ENCODE measurements around the gene COPG2. TPM values are rescaled to one million over a fixed set of nuclear protein-coding genes. Genes with fewer than 3 reads are reported as not detected.
"Not testable (repeated sequence)": the region's sequence is repeated elsewhere in the genome, so short reads cannot be mapped to it uniquely, and the experiment has no call there.

Gene COPG2
- total RNA-seq, 2 donors from 2014 or later: 28.0 to 55.0 TPM

- DNase-seq (ENCODE audit: low spot score in 2 of 2) (no peak), ATAC-seq (no peak)
- no peak overlapping the region for H3K27ac Mint-ChIP-seq
- no peaks in the 10 kb centered on the region for H3K9me3 Mint-ChIP-seq
- no peaks in the 10 kb centered on the region for H3K36me3 Mint-ChIP-seq
Observed at GRCh38 chr7:130543487-130544010, 125.0 kb downstream of the COPG2 start.

- not testable (repeated sequence) for H3K36me3 Mint-ChIP-seq; DNase-seq (ENCODE audit: low spot score in 2 of 2); H3K9me3 Mint-ChIP-seq; ATAC-seq; H3K27ac Mint-ChIP-seq
Observed at GRCh38 chr7:130542297-130542696, 126.3 kb downstream of the COPG2 start.

DNA sequence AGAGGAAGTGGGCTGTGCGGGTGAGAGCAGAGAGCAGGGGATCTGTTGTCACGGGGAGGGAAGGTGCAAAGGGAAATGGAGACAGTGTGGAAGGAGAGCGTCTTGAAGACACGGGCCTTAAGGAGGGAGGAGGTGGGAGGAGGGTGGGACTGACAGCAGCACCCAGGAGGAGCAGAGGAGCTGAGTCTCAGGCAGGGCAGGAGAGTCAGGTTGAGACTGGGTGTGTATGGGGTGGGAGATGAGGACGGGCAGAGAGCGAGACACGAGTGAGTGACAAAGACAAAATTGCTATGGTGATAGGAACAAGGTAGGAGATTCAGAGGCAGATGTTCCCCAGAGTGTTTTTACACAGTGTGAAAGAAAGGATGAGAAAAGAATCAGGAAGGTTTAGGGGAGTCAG is 127.3 kb downstream of the COPG2 start:
- not testable (repeated sequence) for H3K36me3 Mint-ChIP-seq; DNase-seq (ENCODE audit: low spot score in 2 of 2); H3K9me3 Mint-ChIP-seq; H3K27ac Mint-ChIP-seq; ATAC-seq

DNA sequence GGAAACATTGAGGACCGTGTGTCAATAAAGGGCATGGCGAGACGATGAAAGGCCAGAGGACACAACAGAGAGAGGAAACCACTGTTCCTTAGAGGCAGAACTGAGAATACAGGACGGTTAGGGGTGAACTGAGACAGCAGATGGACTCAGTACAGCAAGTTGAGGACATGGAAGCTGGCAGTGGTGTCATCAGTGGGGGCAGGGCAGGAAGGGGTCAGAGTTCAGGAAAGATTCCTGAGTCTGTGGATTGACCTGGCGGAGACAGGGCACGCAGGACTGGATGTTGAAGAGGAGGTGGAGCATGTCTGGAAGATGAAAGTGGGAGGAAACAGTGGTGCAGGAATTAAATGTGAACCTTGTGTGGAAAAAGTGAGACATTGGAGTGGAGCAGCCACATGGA is 130.7 kb downstream of the COPG2 start:
- ATAC-seq; H3K27ac Mint-ChIP-seq; H3K9me3 Mint-ChIP-seq; H3K36me3 Mint-ChIP-seq; DNase-seq (ENCODE audit: low spot score in 2 of 2): not testable (repeated sequence)

GRCh38 chr7:130529417-130529816 is 139.1 kb downstream of the COPG2 start:
- H3K9me3 Mint-ChIP-seq: no peaks in the 10 kb centered on the region
- no peak for DNase-seq (ENCODE audit: low spot score in 2 of 2)
- ATAC-seq: no peak
- no peaks in the 10 kb centered on the region for H3K36me3 Mint-ChIP-seq
- no peak overlapping the region for H3K27ac Mint-ChIP-seq

DNA sequence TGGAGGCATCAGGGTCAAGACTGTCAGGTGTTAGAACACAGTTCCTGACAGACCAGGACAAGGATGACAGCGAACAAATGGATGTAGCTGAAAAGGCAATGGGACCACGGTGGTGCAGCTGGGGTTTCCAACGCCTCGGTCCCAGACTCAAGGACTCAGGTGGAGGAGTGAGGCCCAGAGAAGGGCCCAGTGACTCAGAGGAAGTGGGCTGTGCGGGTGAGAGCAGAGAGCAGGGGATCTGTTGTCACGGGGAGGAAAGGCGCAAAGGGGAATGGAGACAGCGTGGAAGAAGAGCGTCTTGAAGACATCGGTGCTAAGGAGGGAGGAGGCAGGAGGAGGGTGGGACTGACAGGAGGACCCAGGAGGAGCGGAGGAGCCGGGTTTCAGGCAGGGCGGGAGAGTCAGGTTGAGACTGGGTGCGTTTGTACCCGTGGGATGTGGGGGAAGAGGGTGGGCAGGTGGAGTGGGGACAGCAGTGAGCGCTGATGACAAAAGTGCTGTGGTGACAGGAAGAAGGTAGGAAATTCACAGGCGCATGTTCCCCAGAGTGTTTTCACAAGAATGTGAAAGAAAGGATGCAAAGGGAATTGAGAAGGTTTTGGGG is 140.7 kb downstream of the COPG2 start:
- not testable (repeated sequence) for H3K9me3 Mint-ChIP-seq; H3K36me3 Mint-ChIP-seq; DNase-seq (ENCODE audit: low spot score in 2 of 2)
- peak overlapping the region in 1 of 2 donors; percentile 51 for H3K27ac Mint-ChIP-seq
- peak in 1 of 2 donors; percentile 40 for ATAC-seq

DNA sequence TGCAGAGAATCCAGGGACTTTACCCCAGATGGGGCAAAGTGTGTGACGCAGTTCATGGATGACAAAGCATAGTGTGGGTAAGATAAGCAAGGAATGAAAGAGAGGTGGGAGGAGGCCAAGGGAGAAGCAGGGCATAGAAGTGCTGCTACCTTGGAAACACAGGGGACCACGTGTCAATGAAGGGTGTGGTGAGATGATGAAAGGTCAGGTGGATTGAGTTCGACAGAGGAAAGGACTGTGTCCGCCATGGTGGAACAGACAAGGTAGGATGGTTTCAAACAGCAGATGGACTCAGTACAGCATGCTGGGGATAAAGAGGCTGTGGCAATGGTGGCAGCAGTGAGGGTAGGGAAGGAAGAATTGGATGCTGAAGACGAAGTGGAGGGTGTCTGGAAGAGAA is 143.9 kb downstream of the COPG2 start:
- ATAC-seq (no peak), DNase-seq (ENCODE audit: low spot score in 2 of 2) (no peak)
- Mint-ChIP-seq H3K27ac (no peak overlapping the region), H3K9me3 (no peaks in the 10 kb centered on the region), H3K36me3 (no peaks in the 10 kb centered on the region)

- not testable (repeated sequence) for H3K9me3 Mint-ChIP-seq; H3K27ac Mint-ChIP-seq; H3K36me3 Mint-ChIP-seq; DNase-seq (ENCODE audit: low spot score in 2 of 2)
- peak in 1 of 2 donors; percentile 29 for ATAC-seq
Observed at GRCh38 chr7:130523519-130524125, 144.9 kb downstream of the COPG2 start.

DNA sequence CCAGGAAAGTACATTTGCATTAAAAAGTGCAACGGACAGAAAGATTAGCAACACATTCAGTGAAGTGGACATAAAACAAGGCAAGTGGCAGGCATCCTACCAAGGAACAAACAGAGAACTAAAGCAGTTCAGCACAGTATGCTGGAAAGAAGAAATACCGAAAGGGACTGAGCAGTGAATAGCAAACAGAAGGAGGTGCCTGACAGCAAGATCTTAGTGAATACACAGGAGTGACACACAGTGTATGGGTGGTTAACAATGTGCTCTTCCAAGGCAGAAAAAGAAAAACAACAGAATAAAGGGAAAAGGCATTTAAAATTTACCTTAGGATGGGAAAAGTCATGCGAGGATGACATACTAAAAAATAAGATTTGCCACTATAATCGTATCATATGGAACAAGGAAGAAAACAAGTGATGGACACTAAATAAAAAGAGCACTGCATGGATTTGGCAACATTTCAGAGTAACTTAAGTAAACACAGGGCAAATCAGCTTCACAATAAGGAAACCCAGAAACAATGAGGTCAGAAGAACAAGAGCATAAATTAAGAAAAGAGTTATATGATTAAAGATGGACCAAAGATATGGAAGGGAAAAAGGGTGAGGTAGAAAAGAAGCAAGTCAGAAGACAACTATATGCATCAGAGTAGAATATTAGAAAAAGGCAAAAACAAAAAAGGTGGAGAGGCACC is 147.1 kb downstream of the COPG2 start:
- Mint-ChIP-seq H3K27ac (no peak overlapping the region), H3K36me3 (no peaks in the 10 kb centered on the region), H3K9me3 (no peaks in the 10 kb centered on the region)
- ATAC-seq: no peak
- DNase-seq (ENCODE audit: low spot score in 2 of 2): no peak

DNA sequence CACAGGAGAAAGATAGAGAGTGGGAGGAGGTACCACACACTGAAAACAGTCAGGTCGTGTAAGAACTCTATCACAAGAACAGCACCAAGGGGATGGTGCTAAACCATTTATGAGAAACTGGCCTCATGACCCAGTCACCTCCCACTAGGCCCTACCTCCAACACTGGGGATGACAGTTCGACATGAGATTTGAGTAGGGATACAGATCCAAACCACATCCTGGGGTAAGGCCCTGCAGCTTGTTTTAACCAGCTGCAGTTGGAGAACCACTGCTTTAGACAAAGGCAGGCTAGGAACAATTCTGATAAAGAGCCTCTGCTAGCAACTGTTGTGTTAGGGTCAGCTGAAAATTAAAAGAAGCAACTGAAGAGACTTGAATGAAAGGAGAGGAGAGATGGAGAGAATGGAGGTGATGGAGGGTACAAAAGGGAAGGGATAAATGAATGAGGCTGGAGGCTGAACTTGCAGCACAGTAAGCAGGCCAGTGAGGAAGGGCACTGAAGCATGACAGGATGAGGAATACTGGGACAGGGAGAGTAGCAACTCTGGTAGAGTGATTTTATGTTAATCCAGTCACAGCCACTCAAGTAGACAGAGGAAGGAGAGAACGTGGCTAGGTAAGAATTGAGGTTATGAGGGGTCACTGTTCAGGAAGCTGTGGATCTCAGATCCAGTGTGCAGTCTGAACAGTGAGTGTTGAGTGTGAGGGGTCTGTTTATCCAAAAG is 153.1 kb downstream of the COPG2 start:
- Mint-ChIP-seq H3K9me3 (no peaks in the 10 kb centered on the region), H3K27ac (no peak overlapping the region), H3K36me3 (no peaks in the 10 kb centered on the region)
- DNase-seq (ENCODE audit: low spot score in 2 of 2) (no peak), ATAC-seq (no peak)

GRCh38 chr7:130513447-130513846 is 155.1 kb downstream of the COPG2 start:
- Mint-ChIP-seq H3K9me3 (no peaks in the 10 kb centered on the region), H3K27ac (no peak overlapping the region), H3K36me3 (no peaks in the 10 kb centered on the region)
- ATAC-seq: no peak
- no peak for DNase-seq (ENCODE audit: low spot score in 2 of 2)

- not testable (repeated sequence) for H3K9me3 Mint-ChIP-seq; H3K27ac Mint-ChIP-seq; DNase-seq (ENCODE audit: low spot score in 2 of 2); ATAC-seq; H3K36me3 Mint-ChIP-seq
Observed at GRCh38 chr7:130512038-130512437, 156.5 kb downstream of the COPG2 start.

- no peaks in the 10 kb centered on the region for H3K9me3 Mint-ChIP-seq
- DNase-seq (ENCODE audit: low spot score in 2 of 2) (no peak), ATAC-seq (no peak)
- H3K27ac Mint-ChIP-seq: no peak overlapping the region
- H3K36me3 Mint-ChIP-seq: peaks cover 0 to 6% of the 10 kb centered on the region in 2 donors
Observed at GRCh38 chr7:130506358-130506757, 162.2 kb downstream of the COPG2 start.

DNA sequence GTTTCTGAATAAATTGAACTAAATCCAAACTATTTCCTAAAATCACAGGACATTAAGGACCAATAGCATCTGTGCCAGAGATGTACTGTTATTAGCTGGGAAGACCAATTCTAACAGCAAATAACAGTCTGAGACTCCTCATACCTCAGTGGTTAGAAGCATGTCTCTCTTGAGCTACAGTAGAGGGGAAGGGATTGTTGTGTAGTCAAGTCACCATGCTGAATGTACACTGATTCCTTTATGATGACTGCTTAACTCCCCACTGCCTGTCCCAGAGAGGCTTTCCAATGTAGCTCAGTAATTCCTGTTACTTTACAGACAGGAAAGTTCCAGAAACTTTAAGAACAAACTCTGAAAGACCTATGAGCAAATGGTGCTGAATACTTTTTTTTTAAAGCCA is 162.8 kb downstream of the COPG2 start:
- no peaks in the 10 kb centered on the region for H3K9me3 Mint-ChIP-seq
- DNase-seq (ENCODE audit: low spot score in 2 of 2): no peak
- no peak overlapping the region for H3K27ac Mint-ChIP-seq
- peaks cover 0 to 6% of the 10 kb centered on the region in 2 donors for H3K36me3 Mint-ChIP-seq
- ATAC-seq: no peak

- peaks cover 0 to 5% of the 10 kb centered on the region in 2 donors for H3K36me3 Mint-ChIP-seq
- peak overlapping the region in 1 of 2 donors; percentile 21 for H3K27ac Mint-ChIP-seq
- ATAC-seq: peak in 1 of 2 donors; percentile 29
- no peak for DNase-seq (ENCODE audit: low spot score in 2 of 2)
- no peaks in the 10 kb centered on the region for H3K9me3 Mint-ChIP-seq
Observed at GRCh38 chr7:130500910-130501309, 167.6 kb downstream of the COPG2 start.

DNA sequence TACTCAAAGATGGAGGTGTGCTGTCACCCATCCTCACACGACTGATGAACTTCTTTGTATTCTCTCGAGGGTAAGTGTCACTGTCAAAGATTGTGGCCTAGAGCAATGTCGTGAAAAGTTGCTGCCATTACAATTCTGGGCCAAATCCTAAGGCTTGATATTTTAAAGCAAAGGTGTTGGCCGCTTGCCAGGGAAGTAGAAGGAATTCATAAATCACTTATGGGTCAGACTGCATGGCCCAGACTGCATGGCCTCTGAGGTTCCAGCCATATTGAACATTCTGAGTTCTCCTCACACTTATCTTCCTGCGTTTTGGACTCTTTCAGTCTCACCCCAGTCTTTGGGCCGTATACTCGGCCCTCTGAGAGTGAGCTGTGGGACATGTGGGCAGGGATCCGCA is 168.1 kb downstream of the COPG2 start:
- no peak for ATAC-seq
- H3K27ac Mint-ChIP-seq: peak overlapping the region in 1 of 2 donors; percentile 21
- peaks cover 0 to 5% of the 10 kb centered on the region in 2 donors for H3K36me3 Mint-ChIP-seq
- H3K9me3 Mint-ChIP-seq: no peaks in the 10 kb centered on the region
- no peak for DNase-seq (ENCODE audit: low spot score in 2 of 2)

DNA sequence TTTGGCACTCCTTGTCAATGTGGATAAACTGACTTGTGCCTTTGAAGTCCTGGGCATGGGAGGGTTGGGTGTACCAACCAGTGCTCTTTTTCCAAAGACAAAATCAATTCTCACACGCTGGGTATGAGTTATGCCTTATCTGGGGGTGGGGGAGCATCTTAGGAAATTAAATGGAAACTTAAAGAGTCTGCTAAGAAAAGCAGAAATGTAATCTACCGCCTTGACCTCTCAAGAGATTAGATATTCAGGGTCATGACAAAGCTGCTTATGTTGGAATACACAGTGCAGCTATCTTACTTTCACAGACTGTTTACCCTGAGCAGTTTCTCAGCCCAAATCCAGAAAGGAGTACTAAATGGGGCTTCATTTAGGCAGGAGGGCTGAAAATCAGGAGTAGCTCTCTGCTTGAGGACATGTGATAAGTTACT is 174.1 kb downstream of the COPG2 start:
- no peak for DNase-seq (ENCODE audit: low spot score in 2 of 2)
- H3K27ac Mint-ChIP-seq: no peak overlapping the region
- no peak for ATAC-seq
- H3K9me3 Mint-ChIP-seq: no peaks in the 10 kb centered on the region
- H3K36me3 Mint-ChIP-seq: peaks cover 7 to 12% of the 10 kb centered on the region in 2 donors
